Heart left ventricle (tissue), 13 donors: Measurements from ENCODE around the gene PKP3.

Experiments
- POLR2A ChIP-seq, 2 donors: fragments of 450-650 bp; IDR thresholded peaks; one replicate each; pipeline ENCODE4 v1.6.1; 2017; ENCODE audit warnings: antibody characterized with exemption in 2 of 2, mild to moderate bottlenecking in 2 of 2, moderate library complexity in 2 of 2
- TF ChIP-seq, protein P1 (sequence below), 12 donors: fragments of 200-600 bp; sonication (generic) in 4 of 12; IDR thresholded peaks; one replicate each; pipeline versions ENCODE4 v1.5.0 to v1.8.0; 2018 to 2022; ENCODE audit warnings: antibody characterized with exemption in 12 of 12, mild to moderate bottlenecking in 5 of 12
- donor health status: ischemic (EF 13 %, LVEDD 7.1; RV severe dilation, severe dysfunction).
- donor health status: DM: no; HTN: yes; CAD: no.
- donor health status: DM: no; HTN: no; CAD: no.
- donor health status: ischemic (EF 25% LVEDD 6.9; RV normal size, moderate dysfunction).
- donor health status: ischemic (EF 25% LVEDD 5.7; RV mildly dilated, moderate dysfunction).
- donor health status: ischemic (EF 35%, LVEDD 5.7; RV mildly dilated, moderate dysfunction).
- donor health status: nonischemic (EF 11% LVEDD 7.7; RV severe dilation, severe dysfunction).
- donor health status: DM: yes; HTN: yes; CAD: no.
- donor health status: PGD.
- donor health status: ischemic (EF 29% LVEDD 5.4; RV normal size, mild dysfunction).
- donor health status: nonischemic (EF 23%, LVEDD 6.1; RV moderate dilation, normal function).

DNA sequence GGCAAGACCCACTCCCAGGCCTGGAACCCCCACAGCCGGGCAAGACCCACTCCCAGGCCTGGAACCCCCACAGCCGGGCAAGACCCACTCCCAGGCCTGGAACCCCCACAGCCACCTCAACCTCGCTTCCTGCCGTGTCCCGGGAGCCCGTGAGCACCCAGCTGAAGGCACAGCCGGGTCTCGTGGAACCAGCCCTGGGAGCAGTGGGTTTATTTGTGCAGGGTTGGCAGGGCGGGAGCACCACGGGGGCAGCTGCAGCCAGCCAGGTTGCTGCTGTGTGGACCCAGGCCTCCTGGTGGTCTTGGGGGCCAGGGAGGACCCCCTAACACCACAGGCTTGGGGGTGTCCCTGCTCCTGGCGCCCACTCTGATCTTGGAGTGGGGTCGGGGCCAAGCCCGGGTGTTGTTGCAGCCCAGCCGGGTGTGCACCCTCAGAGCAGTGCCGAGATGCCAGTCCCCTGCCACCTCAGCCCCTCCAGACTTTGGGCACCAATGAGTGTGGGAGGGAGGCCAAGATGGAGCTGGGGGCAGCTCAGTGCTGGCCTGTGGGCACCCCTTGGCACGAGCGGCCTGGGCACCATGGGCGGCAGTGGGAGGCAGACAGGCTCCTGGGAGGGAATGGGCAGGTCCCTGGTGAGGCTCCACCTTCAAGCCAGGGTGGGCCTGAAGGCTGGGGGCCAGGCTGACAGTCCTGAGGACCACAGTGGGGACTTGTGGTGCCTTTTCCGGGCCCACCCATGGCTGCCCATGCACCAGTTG lies 8.2 kb upstream of the PKP3 start:
- TF ChIP-seq, protein P1, sequence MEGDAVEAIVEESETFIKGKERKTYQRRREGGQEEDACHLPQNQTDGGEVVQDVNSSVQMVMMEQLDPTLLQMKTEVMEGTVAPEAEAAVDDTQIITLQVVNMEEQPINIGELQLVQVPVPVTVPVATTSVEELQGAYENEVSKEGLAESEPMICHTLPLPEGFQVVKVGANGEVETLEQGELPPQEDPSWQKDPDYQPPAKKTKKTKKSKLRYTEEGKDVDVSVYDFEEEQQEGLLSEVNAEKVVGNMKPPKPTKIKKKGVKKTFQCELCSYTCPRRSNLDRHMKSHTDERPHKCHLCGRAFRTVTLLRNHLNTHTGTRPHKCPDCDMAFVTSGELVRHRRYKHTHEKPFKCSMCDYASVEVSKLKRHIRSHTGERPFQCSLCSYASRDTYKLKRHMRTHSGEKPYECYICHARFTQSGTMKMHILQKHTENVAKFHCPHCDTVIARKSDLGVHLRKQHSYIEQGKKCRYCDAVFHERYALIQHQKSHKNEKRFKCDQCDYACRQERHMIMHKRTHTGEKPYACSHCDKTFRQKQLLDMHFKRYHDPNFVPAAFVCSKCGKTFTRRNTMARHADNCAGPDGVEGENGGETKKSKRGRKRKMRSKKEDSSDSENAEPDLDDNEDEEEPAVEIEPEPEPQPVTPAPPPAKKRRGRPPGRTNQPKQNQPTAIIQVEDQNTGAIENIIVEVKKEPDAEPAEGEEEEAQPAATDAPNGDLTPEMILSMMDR (IDR thresholded peaks at IDR 0.05): no peak
- TF ChIP-seq POLR2A (IDR thresholded peaks at IDR 0.05): no peak
